T-helper 22 cell (primary cell): ENCODE data around the gene TBL3.
"Not testable (repeated sequence)": the region's sequence is repeated elsewhere in the genome, so short reads cannot be mapped to it uniquely, and the experiment has no call there.

Source experiments
- DNase-seq: peaks from one replicate; pipeline ENCODE4 v3.0.0-alpha.2; 2020; ENCODE audit warnings: low read depth

Gene TBL3

GRCh38 chr16:2001035-2001434, 29.2 kb downstream of the TBL3 start:
- no peak for DNase-seq

- no peak for DNase-seq
Measured at GRCh38 chr16:2001456-2002355, 29.9 kb downstream of the TBL3 start.

- DNase-seq, result no peak
Measured at GRCh38 chr16:2002406-2003230, 30.8 kb downstream of the TBL3 start.

GRCh38 chr16:2003231-2003826, 31.5 kb downstream of the TBL3 start:
- DNase-seq, result no peak

GRCh38 chr16:2003827-2004641, 32.2 kb downstream of the TBL3 start:
- DNase-seq, result peak; percentile 71

- no peak for DNase-seq
Measured at GRCh38 chr16:2004795-2005517, 33.1 kb downstream of the TBL3 start.

- no peak for DNase-seq
Measured at GRCh38 chr16:2005646-2006045, 33.8 kb downstream of the TBL3 start.

GRCh38 chr16:2006317-2006716, 34.5 kb downstream of the TBL3 start:
- DNase-seq, result no peak

- no peak for DNase-seq
Measured at GRCh38 chr16:2007081-2007836, 35.4 kb downstream of the TBL3 start.

GRCh38 chr16:2008009-2008526, 36.2 kb downstream of the TBL3 start:
- no peak for DNase-seq

GRCh38 chr16:2008631-2009163, 36.8 kb downstream of the TBL3 start:
- DNase-seq, result no peak

- DNase-seq, result no peak
Measured at GRCh38 chr16:2009164-2009711, 37.4 kb downstream of the TBL3 start.

- peak; percentile 63 for DNase-seq
Measured at GRCh38 chr16:2009791-2010510, 38.1 kb downstream of the TBL3 start, which contains the start of gene ZNF598. Gene ZNF598, minus strand, starts transcription at chr16:2009821.

- DNase-seq, result not testable (repeated sequence)
Measured at GRCh38 chr16:2011726-2012125, 39.9 kb downstream of the TBL3 start.

GRCh38 chr16:2013527-2013926, 41.7 kb downstream of the TBL3 start:
- no peak for DNase-seq

GRCh38 chr16:2015117-2015946, 43.5 kb downstream of the TBL3 start:
- DNase-seq, result no peak

- DNase-seq, result no peak
Measured at GRCh38 chr16:2015947-2016208, 44.0 kb downstream of the TBL3 start.

- DNase-seq, result no peak
Measured at GRCh38 chr16:2016407-2016922, 44.6 kb downstream of the TBL3 start.
